GM19395 (cell line): ENCODE data around the gene ACSF2.

Experiments
- ATAC-seq: cut with Tn5 transposase; IDR thresholded peaks from one replicate; pipeline ENCODE4 v1.9.1; 2021; ENCODE audit warnings: mild to moderate bottlenecking, moderate library complexity; ENCODE audit not compliant: unreplicated experiment

The ACSF2 gene

GRCh38 chr17:50476545-50477315 lies 50.7 kb downstream of the ACSF2 start:
- no peak for ATAC-seq

DNA sequence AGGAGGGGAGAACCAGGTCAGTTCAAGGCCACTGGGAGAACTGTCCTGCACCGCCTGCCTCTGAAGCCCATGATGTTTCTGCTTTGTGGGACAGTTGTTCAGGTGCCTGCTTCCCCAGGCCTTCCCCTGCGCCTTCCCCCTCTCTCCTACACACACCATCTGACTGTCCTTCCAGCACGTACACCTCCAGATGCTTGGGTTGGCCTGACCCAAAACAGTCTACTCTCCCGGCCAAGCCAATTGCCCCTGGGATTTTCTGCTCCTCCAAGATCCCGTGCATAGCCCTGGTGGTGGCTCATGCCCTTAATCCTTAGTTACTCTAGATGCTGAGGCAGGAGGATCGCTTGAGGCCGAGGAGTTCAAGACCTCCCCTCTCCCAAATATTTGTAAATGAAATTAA lies 52.0 kb downstream of the ACSF2 start:
- ATAC-seq: no peak

DNA sequence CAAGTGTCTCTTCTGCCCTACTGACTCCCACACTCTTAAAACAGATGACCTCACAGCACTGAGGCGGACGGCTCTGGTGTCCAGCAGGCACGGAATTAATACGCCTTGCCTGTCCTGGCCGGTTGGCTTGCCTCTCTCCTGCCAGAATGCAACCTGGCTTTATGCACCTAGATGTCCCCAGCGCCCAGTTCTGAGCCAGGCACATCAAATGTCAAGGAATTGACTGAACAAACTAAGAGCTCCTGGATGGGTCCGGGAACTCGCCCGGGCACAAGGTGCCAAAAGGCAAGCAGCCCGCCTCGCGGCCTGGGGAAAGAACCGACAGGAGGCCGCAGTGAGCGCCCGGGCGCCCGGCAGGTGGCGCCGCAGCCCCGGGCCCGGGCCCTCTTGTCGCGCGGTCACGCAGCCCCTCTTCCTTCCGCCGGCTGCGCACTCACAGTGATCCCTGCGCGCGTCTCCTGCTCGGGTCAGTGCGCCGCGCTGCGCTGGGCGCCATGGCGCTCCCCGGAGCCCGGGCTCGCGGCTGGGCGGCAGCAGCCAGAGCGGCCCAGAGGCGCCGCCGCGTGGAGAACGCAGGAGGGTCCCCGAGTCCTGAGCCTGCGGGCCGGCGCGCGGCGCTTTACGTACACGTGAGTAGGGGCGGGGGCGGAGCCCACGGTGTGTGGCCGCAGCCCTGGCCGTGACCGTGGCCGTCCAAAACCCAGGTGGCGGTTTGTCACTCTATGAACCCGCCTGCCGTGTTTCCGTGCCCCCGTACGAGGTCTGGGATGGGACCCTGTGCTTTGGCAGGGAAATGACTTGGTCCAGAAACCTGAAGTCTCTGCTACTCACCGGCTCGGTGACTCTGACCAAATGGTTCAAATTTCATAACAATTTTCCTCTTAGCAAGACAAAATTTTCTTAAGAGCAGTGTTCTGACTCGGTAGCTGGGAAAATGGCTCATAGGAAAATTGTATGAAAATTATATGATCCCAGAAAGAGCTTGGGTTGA lies 52.7 kb downstream of the ACSF2 start, which contains the start of gene RSAD1:
RSAD1 (plus strand) TSS at position 470 of the 991 bp plus-strand sequence; CDS start at position 495, 25 bp downstream.
- peak; percentile 80 for ATAC-seq

DNA sequence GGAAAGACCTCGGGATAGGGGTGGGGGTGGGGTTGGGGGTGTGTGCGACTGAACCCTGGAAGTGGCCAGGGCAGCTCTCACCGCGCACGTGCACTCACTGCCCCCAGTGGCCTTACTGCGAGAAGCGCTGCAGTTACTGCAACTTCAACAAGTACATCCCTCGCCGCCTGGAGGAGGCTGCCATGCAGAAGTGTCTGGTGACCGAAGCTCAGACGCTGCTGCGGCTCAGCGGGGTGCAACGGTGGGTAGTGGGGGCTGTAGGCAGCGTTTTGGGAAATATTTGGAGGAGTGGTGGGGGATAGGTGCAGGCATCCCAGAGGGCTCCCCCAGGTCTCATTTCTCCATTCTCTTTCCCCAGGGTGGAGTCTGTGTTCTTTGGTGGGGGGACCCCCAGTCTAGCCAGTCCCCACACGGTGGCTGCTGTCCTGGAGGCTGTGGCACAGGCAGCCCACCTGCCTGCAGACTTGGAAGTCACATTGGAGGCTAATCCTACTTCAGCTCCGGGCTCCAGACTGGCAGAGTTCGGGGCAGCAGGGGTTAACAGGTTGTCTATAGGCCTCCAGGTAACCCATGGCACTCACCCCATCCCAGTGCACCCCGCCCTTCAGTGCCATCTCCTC lies 53.6 kb downstream of the ACSF2 start:
- no peak for ATAC-seq

DNA sequence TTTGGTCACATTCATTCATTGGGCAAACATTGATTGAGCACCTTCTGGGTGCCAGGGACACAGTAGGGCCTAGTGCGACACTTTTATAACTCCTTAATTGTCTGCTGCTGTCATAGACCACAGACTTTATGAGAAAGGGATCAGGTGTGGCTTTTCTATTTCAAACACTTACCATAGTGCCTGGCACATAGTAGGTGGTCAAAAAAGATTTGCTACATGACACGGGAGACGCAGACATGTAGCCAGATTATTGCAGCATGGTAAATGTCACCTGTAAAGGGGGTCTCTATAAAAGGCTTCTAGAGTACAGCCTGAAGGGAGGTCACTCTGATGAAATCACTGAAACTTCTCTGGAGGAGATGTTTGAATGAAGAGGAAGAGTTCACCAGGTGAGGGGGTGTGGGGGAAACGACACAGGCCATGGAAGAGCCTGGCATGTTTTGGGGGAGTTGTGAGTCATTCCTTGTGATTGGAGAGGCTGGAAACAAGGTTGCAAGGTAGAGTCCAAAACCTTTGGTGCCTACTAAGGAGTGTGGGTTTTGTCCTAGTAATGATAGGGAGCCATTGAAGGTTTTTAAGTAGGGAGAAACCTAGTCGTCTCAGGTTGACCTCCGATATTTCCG lies 54.2 kb downstream of the ACSF2 start:
- no peak for ATAC-seq

DNA sequence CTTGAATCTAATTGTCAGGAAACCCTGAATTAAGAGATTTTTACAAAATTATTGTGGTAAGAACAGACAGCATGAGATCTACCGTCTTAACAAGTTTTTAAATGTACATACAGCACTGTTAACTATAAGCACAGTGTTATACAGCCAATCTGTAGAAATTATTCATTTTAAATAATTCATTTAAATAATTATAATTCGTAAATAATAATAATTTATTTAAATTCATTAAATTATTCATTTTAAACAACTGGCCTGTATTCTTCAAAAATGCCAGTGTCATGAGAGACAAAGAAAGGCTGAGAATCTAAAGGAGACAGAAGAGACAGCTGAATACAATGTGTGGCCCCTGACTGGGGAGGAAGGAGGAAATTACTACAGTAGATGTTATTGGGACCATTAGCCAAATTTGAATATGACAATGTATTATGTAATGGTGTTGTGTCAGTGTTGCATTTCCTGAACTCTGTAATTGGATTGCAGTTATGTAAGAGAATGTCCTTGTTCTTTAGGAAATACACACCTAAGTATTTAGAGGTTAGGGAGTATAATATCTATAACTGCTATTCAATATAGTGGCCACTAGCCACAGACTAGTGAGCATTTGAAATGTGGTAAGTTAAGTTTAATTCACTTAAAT lies 55.0 kb downstream of the ACSF2 start:
- no peak for ATAC-seq

GRCh38 chr17:50481648-50482047 lies 55.6 kb downstream of the ACSF2 start:
- ATAC-seq: no peak

DNA sequence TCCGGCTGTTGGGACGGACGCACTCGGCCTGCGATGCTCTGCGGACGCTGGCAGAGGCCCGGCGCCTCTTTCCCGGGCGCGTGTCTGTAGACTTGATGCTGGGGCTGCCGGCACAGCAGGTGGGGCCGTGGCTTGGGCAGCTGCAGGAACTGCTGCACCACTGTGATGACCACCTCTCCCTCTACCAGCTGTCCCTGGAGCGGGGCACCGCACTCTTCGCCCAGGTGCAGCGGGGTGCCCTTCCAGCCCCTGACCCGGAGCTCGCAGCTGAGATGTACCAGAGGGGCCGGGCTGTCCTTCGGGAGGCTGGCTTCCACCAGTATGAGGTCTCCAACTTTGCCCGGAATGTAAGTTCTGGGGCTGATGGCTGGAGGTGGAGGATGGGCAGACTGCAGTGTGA lies 56.1 kb downstream of the ACSF2 start:
- no peak for ATAC-seq

DNA sequence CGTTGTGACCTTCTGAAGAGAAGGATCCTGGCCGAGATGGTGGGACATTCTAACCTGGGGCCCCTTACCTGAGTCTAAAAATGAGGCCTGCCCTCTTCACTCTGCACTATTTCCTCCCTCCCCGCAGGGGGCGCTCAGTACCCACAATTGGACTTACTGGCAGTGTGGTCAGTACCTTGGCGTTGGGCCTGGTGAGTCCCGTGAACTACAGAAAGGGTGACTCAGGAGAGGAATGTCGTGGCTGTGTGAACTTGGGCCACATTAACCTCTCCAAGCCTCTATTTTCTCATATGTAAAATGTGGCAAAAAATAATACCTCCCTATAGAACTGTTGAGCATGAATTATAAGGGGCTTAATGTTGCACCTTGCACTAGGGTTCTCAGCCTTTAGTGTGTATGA lies 56.5 kb downstream of the ACSF2 start:
- no peak for ATAC-seq

DNA sequence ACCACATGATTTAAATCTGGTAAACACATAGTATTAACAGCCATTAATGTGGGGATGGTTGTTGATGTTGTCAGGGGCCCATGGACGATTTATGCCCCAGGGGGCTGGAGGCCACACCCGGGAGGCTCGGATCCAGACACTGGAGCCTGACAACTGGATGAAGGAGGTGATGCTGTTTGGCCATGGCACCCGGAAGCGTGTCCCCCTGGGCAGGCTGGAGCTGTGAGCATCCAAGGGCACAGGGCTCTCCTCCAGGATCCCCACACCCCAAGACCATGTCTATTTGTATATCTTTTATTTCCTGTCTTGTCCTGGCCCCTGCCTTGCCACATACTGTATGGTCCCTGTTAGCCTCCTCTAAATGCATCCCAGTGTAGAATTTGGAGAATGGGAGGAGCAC lies 57.2 kb downstream of the ACSF2 start:
- ATAC-seq: no peak

DNA sequence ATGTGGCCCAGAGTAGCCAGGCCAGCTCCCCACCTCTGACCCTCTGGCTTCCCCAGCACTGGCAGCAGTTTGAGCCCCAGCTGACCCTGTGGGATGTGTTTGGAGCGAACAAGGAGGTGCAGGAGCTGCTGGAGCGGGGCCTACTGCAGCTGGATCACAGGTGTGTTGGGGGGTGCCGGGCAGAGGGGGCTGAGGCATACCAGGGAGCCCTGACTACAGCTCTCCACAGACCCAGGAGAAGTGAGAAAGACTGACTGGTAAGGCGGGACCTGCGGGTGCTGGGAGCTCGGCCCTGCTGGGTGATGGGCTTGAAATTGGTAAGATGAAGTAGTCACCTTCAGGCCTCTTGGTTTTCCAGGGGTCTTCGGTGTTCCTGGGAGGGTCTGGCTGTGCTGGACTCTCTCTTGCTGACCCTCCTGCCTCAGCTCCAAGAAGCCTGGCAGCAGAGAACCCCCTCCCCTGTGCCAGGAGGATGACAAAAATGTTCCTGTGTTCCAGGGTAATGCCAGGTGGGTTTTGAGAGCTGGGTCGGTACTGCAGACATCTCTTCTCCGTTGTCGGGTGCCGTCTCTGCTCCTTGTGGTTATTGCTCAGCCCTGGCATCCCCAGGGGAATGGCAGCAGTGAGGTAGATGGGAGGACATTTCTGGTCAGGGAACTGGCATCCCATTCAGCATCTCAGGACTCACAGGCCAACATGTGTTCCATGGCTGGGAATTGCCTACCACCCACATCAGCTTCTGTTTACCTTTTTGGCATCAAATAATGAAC lies 58.6 kb downstream of the ACSF2 start:
- ATAC-seq: no peak

GRCh38 chr17:50487213-50488096 lies 61.4 kb downstream of the ACSF2 start:
- ATAC-seq: no peak

DNA sequence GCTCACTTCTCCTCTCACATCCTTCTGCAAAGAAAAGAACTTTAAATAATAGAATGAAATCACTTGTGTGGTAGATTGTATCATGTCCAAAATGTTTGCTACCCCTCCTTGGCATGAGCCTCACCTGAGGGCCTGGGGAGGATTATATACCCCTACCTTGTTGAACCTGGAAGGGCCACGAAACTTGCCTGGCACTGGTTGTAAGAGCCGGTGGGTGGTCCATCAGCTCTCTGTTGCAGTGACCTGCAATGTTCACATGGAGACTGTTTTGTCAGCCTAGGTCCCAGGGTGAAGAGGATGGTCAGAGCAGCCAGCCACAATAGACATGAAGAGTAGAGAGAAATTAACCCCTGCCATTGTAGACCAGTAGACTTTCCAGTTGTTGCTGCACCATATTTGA lies 62.9 kb downstream of the ACSF2 start:
- no peak for ATAC-seq

DNA sequence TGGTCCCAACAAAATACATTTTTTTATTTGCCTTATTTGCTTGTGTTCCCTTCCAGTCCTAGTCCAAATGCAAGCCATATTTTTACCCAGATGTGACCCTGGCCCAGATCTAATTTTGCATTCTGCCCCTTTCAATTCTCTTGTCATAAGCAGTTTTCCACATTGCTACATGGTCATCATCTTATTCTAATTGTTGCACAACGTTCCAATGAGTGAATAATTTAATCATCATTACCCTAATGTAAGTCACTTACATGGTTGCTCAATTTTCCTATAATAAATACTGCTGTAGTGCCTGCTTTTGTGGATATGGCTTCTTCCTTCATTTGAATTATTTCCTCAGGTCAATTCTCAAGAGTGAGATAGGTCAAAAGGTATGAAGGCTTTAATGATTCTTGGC lies 65.5 kb downstream of the ACSF2 start:
- no peak for ATAC-seq

GRCh38 chr17:50492214-50492613 lies 66.2 kb downstream of the ACSF2 start:
- no peak for ATAC-seq

DNA sequence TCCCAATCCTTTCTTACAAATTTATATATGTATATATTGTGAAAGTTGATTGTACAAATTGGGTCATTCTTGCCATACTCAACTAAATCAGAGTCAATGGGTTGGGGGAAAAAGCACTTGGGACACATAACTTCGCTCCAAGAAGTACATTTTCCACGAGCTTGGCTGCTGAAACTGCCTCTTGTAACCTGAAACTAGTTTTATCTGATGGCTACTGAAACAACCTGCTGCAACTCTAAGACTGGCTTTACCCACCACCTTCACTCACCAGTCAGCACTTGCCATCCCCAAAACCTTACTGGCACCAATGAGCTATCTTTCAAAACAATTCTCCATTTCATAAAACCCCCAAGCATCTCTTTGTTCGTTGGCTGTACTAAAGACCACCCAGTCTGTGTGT lies 67.7 kb downstream of the ACSF2 start:
- ATAC-seq: no peak

- ATAC-seq: no peak
Observed at GRCh38 chr17:50495217-50495823, 69.3 kb downstream of the ACSF2 start.

DNA sequence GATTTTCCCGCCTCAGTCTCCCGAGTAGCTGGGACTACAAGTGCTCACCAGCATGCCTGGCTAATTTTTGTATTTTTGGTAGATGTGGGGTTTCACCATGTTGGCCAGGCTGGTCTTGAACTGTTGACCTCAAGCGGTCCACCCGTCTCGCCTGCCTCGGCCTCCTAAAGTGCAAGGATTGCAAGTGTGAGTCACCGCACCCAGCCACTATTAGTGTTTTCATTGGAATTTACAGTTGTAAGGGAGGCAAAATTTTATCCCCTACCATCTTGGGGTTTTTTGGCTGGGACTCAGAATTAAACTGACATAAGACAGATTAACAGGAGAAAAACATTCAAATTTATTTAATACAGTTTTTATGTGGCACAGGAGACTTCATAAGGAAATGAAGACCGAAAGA lies 69.9 kb downstream of the ACSF2 start:
- ATAC-seq: no peak
